ENCODE data around the gene LRRC73. TPM values are rescaled to one million over a fixed set of nuclear protein-coding genes. Genes with fewer than 3 reads are reported as not detected.

LRRC73 gene
- total RNA-seq, 1 experiment from 2014 or later: 1.4 TPM

GRCh38 chr6:43492673-43493072, 17.5 kb downstream of the LRRC73 start:
- ATAC-seq (peak; percentile 13), DNase-seq (ENCODE audit: low spot score) (no peak)
- no peaks in the 10 kb centered on the region for H3K36me3 Mint-ChIP-seq
- H3K27me3 Mint-ChIP-seq (ENCODE audit: low read depth): no peaks in the 10 kb centered on the region; the same call in 1 of the 2 replicates
- ChIA-PET CTCF (interaction anchor here (0.7 to 7.2 kb wide), 9 partner anchors 14 to 263 kb away, joined by 3 to 75 read pairs (median 4); partner anchors contain the start of genes DLK2, DNPH1 and LRRC73), POLR2A (interaction anchor here (0.5 to 1.2 kb wide), 3 partner anchors 12 to 601 kb away, joined by 3 to 4 read pairs (median 4); partner anchors contain the start of gene CUL7)
- H3K4me3 Mint-ChIP-seq: no peak overlapping the region
- no peak overlapping the region for H3K27ac Mint-ChIP-seq
- H3K9me3 Mint-ChIP-seq: no peaks in the 10 kb centered on the region
- TF ChIP-seq MLX (CRISPR knock-in tag; IDR thresholded peaks at IDR 0.05) (no peak), HMGA2 (CRISPR knock-in tag; IDR thresholded peaks at IDR 0.05) (no peak), SOX15 (CRISPR knock-in tag; IDR thresholded peaks at IDR 0.05) (no peak), IRF2 (CRISPR knock-in tag; IDR thresholded peaks at IDR 0.05; ENCODE audit: borderline replicate concordance, low read depth) (no peak), JUN (CRISPR knock-in tag; IDR thresholded peaks at IDR 0.05) (no peak), ZMAT4 (CRISPR knock-in tag; IDR thresholded peaks at IDR 0.05) (no peak), RORB (CRISPR knock-in tag; IDR thresholded peaks at IDR 0.05) (no peak), CREB1 (CRISPR knock-in tag; IDR thresholded peaks at IDR 0.05) (no peak), RELA (CRISPR knock-in tag; IDR thresholded peaks at IDR 0.05; ENCODE audit: borderline replicate concordance) (no peak), ATF3 (CRISPR knock-in tag; conservative IDR thresholded peaks at IDR 0.05) (no peak), ERG (CRISPR knock-in tag; IDR thresholded peaks at IDR 0.05) (no peak), NR2C2 (CRISPR knock-in tag; IDR thresholded peaks at IDR 0.05) (no peak), TEAD4 (CRISPR knock-in tag; IDR thresholded peaks at IDR 0.05) (no peak), MAX (CRISPR knock-in tag; IDR thresholded peaks at IDR 0.05) (no peak), FOXK1 (CRISPR knock-in tag; IDR thresholded peaks at IDR 0.05) (no peak), ZNF425 (CRISPR knock-in tag; conservative IDR thresholded peaks at IDR 0.05) (no peak), SMAD4 (CRISPR knock-in tag; IDR thresholded peaks at IDR 0.05) (no peak), IRF1 (CRISPR knock-in tag; IDR thresholded peaks at IDR 0.05) (no peak), ELF4 (CRISPR knock-in tag; IDR thresholded peaks at IDR 0.05; ENCODE audit: low read depth) (no peak), GTF2I (CRISPR knock-in tag; conservative IDR thresholded peaks at IDR 0.05) (no peak)
- H3K4me1 Mint-ChIP-seq: peaks cover 41% of the 10 kb centered on the region
